DND-41 (cell line): ENCODE results near the gene PRRC2B.

Experiments used
- CTCF ChIP-seq: IDR thresholded peaks from 2 replicates; pipeline ENCODE4 v1.5.1; 2012; ENCODE audit warnings: borderline replicate concordance, low read length, moderate library complexity, mild to moderate bottlenecking; ENCODE audit not compliant: poor library complexity, severe bottlenecking; ENCODE audit errors: extremely low read depth
- EZH2 ChIP-seq: IDR thresholded peaks from 3 replicates; pipeline ENCODE4 v1.6.1; 2012; ENCODE audit warnings: borderline replicate concordance, low read depth, mild to moderate bottlenecking, moderate library complexity, low read length, inconsistent platforms; ENCODE audit not compliant: severe bottlenecking

GRCh38 chr9:131476777-131477345 lies 83.0 kb downstream of the PRRC2B start:
- TF ChIP-seq CTCF: no peak
- TF ChIP-seq EZH2: no peak
